NCI-H128 (cell line): Measurements from ENCODE around the gene TUT1.

Experiments used
- DNase-seq: peaks from one replicate; lab custom pipeline; 2025; ENCODE audit not compliant: unreplicated experiment; lab: John Stamatoyannopoulos, UW

TUT1 gene

DNA sequence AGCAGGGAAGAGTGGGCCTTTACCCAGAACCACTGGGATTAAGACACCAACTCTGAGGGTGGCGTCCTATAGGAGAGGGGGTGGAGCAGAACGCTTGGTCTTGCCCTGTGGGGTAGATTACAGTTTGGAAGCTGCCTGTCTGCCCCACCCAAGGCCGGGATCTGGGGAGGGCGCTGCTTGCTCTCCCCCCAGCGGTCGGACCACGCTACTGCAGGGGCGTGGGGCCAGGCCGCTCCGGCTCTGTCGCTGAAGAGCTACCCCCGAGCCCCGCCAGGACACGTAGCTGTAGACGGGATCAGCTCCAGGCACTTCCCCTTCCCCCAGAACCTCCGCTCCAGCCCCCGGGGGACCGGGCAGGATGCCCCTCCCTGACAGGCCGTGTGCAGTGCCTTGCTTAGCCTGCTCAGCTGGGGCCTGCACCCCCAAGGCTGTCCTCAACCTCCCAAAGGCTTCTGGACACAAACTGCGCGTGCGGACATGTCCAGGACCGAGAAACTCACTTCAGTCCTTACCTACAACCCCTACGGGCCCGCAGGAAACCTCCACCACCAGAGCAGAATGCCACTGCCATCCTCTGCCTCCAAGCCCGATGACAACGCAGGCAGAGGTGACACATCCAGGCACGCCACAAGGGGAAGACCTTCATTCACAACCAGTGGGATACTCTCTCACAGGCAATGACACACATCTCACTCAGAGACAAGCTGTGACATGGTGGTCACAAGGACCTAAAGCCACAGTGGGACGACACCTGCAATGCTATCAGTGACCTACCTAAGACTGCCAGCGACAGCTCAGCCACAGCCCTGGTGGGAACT is 48.4 kb downstream of the TUT1 start:
- no peak for DNase-seq

DNA sequence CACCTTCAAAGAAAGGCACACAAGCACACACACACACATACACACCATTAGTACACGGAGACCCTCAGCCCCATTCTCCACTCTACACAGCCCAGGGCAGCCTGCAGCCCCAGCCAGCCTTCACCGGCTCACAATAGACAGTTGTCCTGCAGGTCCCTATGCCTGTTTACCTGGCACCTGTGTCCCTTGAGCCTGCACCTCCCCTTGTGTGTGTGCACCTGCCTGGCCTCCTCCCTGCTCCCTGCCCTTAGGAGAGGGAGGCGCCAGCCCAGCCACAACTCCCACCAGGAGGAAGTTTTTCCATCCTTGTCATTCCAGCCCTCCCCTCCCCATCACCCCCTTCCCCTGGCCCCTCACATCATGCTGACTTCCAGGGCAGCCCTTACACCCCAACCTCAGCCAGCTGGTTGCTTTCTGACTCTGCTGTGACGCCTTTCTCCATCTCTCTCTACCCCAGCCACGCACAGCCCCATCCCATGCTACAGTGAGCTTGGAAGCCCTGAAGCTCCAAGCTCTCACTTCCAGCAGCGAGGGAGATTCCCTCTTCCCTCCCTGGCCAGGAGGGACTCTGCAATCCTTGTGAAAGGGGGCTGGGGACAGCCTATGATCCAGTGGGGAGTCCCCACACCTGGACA is 49.1 kb downstream of the TUT1 start:
- no peak for DNase-seq

DNA sequence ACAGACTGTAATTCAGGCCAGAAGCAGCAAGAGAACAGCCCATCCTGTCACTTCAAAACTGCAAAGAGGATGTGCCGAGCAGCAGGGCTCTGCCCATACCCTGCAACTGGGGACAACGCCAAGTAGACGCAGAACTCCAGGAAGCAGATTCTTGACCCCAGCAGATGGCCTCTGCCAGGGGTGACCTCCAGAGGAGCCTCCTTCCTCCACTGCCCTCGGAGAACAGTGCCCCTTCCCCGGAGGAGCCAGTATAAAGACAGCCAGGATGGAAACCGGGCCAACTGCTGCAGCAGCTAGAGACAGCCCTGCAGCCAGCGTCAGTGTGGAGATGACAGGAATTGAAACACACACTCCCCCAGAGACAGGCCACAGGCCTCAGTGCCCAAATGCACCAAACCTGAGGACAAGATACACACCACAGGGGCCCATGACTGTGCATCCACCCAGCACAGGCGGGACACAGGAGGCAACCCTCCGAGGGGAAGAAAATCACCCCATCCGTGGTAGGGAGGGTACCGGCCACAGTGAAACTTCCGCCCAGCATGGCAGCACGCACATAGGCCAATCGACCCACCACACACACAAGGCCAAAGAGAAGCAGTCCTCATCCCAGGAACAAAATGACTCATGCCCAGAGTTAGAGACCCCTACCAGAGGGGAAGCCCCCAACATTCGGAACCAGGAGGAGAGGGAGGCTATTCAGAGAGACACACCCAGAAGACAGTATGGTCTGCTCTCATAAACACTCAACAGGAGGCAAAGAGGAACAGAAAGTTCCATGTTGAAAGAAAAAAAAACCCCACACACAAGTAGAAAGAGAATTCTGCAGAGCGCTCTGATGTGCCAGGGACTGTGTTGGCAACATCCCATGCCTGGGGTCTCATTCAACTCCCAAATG is 50.3 kb downstream of the TUT1 start:
- no peak for DNase-seq

DNA sequence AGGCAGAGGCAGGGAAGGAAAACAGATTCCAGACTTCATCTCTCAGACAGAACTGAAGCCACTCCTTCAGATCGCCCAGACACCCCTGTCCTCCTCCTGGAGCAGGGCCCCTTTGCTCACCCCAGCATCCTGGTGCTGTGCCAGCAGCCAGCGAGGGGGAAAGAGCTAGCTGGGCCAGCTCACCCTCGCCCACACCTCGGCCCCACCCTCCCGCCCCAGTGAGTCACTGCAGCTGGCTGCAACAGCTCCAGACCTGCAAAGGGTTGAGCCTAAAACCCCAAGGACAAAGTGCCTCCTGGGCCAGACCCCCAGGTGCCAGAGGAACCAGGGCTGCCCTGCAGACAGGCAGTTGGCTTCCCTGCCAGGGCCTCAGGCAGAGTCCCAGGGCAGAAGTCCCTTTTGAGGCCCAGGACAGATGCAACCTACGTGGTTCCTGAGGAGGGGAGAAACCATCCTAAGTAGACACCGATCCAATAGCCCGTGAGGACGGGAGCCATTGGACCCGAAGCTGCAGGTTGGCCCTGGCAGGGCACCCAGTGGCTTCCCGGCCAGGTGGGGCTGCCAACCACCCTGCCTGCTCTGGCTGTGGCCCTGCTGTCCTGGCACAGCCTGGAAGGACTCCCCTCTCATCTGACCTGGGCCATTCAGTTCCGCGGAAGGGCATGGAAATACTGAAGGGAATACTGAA is 51.9 kb downstream of the TUT1 start:
- DNase-seq, result no peak

DNA sequence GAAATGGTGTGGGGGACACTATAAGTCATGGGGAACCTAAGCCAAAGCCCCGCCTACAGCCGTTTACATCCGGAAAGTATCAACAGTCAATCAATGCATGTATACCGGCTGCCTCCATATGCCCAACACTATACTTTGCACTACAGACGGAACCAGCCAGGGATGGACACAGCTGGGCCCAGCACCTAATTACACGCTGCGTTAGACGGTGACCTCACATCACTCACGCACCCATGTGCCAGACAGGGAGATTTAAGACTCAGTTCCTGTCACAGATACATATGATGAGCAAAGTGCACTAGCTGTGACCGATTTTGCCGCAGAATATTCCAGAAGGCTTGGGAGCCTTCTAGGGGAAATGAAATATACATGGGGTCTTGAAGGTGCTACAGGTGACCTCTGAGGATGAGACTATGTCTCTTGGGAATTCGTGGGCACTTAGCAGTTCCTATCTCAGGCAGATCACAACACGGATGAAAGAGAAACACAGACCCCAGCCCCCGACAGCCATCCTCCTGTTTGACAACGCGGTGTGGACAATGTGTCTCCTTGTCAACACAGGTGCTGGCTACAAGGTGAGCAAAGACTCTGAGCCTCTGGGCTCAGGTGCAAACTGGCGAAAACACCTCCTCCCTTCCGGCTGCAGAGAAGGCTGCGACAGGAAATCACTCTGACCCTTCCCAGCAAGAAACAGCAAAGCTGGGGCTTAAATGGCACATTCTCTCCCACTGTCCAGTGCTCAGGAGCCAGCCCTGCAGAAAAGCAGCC is 52.7 kb downstream of the TUT1 start:
- no peak for DNase-seq

DNA sequence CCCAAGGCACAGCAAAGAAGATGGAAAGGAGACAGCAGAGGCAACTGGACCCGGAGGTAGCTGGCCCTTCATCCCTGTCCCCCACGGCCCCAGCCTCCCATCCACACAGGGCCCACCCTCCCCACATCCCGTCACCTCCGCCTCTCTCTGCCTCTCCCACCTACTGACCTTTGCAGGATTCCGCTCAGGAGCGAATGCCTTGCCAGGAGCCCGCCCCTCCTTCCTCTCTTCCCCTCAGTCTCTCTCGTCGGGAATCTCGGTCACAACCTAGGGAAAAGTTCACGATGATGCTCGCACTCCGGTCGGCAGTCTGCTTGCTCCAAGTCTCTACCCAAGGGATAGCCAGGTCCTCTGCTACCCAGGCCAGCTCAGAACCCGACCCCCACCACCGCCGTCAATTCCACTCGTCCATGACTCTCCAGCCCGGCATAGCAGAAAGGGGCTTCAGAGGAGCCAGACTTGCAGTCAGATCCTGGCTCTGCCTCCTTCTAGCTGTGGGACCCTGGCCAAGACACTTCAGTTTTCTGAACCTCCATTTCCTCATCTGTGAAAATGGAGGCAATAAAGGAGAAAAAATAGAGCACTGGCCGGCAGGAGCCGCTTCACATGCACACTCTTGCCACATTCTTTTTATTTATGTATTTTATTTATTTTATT is 54.9 kb downstream of the TUT1 start:
- no peak for DNase-seq

DNA sequence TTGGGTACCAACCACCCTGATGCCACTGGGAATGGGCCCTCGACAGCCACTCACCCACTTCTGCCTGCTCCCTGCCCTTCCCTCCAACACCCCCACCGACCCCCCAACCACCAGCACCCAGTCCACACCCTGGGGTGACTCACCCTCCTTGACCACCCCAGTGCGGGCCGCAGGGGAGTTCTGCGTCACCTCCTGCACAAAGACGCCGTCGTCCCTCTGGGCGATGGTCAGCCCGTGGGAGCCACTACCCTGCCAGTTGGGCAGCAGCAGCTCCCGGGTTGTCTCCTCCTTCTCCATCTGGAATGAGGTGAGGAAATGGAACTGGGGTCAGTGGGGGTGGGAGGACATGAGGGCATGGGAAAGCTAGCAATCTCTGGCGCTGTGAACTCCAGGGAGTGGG is 55.5 kb downstream of the TUT1 start:
- no peak for DNase-seq

DNA sequence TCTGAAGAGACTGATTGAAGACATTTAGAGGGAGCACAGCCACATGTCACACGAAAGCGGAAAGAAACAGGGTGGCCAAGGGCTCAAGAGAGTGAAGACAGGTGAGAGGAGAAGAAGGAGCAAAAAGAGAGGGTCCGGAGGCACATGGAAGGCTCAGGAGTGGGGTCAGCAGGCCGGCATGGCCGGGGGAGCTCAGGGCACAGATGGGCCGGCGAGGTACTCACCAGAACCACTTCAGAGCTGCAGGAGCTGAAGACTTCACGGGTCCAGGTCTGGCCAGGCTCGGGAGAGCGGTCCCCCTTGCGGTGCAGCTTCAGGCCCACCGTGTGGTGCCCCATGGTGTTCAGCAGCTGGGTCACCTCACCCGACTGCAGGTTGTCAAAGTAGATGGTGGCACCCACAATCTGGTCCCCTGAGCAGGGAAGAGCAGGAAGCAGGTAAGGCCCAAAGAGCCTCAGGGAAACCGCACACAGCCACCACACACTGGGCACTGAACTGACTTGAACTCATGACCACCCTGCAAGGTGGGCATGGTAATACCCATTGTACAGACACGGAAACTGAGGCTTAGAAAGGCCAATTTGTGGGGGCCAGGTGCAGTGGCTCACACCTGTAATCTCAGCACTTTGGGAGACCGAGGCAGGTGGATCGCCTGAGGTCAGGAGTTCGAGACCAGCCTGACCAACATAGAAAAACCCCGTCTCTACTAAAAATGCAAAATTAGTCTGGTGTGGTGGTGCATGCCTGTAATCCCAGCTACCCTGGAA is 56.4 kb downstream of the TUT1 start:
- DNase-seq, result no peak

DNA sequence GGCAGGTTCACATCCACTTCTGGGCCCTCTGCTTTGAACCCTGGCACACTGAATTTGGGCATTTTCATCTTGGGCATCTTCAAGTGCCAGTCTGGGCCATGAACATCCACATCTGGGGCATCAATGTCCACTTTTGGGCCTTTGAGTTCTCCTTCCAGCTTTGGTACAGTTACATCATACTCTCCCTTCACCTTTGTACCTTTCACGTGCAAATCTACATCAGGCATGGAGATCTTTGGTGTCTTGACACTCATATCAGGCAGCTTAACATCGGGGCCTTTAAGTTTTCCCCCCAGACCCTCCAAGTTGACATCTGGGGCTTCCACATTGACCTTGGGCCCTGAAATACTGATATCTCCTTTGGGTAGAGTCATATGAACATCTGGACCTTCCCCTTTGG is 59.2 kb downstream of the TUT1 start:
- DNase-seq, result no peak
